ENCODE data around the gene CELF3. TPM values are rescaled to one million over a fixed set of nuclear protein-coding genes. Genes with fewer than 3 reads are reported as not detected.
A peak's percentile ranks its signal among the peaks of the same experiment; 100 is the strongest.

The CELF3 gene
- total RNA-seq, 1 donor from 2014 or later, result 22.0 TPM

DNA sequence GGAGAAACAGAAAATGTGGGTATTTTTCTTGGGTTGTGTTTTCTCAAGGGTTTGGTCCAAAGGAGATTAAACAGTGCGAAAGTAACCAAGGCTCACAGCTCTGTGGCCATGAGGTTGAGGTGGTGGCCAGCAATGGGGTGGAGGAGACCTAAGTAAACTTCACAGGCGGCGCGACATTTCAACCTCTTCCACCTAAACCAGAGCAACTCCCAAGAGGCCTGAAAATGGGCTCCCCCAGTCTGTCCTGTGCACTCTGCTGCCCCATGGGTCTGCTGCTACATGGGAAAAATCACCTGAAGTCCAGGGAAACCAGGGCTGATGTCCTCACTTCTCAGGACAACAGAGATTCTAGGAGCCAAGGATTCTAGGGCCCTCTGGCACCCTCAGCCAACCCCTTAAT is 12.4 kb downstream of the CELF3 start:
- TF ChIP-seq, protein P1, sequence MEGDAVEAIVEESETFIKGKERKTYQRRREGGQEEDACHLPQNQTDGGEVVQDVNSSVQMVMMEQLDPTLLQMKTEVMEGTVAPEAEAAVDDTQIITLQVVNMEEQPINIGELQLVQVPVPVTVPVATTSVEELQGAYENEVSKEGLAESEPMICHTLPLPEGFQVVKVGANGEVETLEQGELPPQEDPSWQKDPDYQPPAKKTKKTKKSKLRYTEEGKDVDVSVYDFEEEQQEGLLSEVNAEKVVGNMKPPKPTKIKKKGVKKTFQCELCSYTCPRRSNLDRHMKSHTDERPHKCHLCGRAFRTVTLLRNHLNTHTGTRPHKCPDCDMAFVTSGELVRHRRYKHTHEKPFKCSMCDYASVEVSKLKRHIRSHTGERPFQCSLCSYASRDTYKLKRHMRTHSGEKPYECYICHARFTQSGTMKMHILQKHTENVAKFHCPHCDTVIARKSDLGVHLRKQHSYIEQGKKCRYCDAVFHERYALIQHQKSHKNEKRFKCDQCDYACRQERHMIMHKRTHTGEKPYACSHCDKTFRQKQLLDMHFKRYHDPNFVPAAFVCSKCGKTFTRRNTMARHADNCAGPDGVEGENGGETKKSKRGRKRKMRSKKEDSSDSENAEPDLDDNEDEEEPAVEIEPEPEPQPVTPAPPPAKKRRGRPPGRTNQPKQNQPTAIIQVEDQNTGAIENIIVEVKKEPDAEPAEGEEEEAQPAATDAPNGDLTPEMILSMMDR (conservative IDR thresholded peaks at IDR 0.05), result no peak
- DNase-seq (ENCODE audit: low read depth, low spot score), result no peak
- Mint-ChIP-seq H3K9me3 (no peaks in the 10 kb centered on the region), H3K4me1 (peaks cover 18% of the 10 kb centered on the region), H3K27me3 (ENCODE audit: low read depth) (no peaks in the 10 kb centered on the region), H3K27ac (ENCODE audit: unreplicated experiment) (no peak overlapping the region), H3K4me3 (no peak overlapping the region), H3K36me3 (ENCODE audit: low read depth) (peaks cover 7% of the 10 kb centered on the region)

DNA sequence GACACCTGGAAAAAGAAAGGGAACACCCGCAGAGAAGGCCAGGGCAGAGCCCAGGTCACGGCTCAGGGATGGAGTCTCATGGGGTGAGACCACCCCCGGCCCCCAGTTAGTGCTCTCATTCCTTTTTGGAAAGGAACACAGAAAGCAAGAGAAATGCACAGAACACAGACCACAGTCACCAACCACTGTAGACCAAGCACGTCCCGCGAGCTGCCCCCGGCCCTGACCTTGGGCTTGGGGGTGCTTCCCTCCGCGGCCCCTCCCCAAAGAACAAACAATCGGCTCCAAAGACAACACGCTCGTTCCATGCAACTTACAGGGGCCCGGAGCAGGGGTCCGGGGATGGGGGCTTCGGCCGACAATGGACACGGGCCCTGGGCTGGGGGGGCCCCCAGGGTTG is 12.8 kb downstream of the CELF3 start:
- no peaks in the 10 kb centered on the region for H3K27me3 Mint-ChIP-seq (ENCODE audit: low read depth)
- H3K9me3 Mint-ChIP-seq, result no peaks in the 10 kb centered on the region
- H3K4me1 Mint-ChIP-seq, result peaks cover 17% of the 10 kb centered on the region
- no peak overlapping the region for H3K4me3 Mint-ChIP-seq
- TF ChIP-seq, protein P1 (conservative IDR thresholded peaks at IDR 0.05), result no peak
- DNase-seq (ENCODE audit: low read depth, low spot score), result no peak
- H3K27ac Mint-ChIP-seq (ENCODE audit: unreplicated experiment), result peak overlapping the region; percentile 71
- peaks cover 7% of the 10 kb centered on the region for H3K36me3 Mint-ChIP-seq (ENCODE audit: low read depth)

DNA sequence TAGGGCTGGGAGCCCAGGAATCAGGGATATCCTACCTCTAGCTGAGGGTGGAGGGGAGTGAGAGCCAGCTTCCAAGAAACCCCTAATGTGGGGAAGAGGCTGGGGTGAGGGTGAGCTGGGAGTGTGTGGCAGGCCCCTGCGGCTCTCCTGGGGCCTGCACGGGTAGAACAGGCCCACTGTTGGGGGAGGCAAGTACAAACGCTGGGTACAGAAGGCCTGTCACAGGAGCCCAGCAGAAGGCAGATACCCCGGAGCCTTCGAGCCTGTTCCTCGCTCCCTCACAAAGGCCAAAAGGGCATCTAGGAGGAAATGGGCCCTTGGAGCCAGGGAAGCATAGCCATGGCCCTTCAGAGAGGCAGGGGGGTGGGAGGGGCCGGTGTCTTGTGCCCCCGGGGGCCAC is 13.7 kb downstream of the CELF3 start:
- no peaks in the 10 kb centered on the region for H3K27me3 Mint-ChIP-seq (ENCODE audit: low read depth)
- no peaks in the 10 kb centered on the region for H3K9me3 Mint-ChIP-seq
- H3K36me3 Mint-ChIP-seq (ENCODE audit: low read depth), result peaks cover 7% of the 10 kb centered on the region
- TF ChIP-seq, protein P1 (conservative IDR thresholded peaks at IDR 0.05), result no peak
- H3K27ac Mint-ChIP-seq (ENCODE audit: unreplicated experiment), result no peak overlapping the region
- H3K4me1 Mint-ChIP-seq, result peaks cover 17% of the 10 kb centered on the region
- H3K4me3 Mint-ChIP-seq, result no peak overlapping the region
- no peak for DNase-seq (ENCODE audit: low read depth, low spot score)

DNA sequence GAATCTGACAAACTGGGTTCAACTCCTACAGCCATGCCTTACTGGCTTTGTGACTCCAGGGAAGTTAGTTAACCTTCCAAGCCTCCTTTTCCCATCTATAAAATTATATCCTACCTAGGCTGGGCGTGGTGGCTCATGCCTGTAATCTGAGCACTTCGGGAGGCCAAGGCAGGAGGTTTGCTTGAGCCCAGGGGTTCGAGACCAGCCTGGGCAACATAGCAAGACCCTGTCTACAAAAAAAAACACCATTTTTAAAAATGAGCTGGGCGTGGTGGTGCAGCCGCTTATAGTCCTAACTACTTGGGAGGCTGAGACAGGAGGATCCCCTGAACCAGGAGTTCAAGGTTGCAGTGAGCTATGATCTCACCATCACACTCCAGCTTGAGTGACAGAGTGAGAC is 15.1 kb downstream of the CELF3 start:
- Mint-ChIP-seq H3K27me3 (ENCODE audit: low read depth) (no peaks in the 10 kb centered on the region), H3K4me1 (peaks cover 17% of the 10 kb centered on the region), H3K4me3 (no peak overlapping the region), H3K36me3 (ENCODE audit: low read depth) (peaks cover 7% of the 10 kb centered on the region), H3K9me3 (no peaks in the 10 kb centered on the region), H3K27ac (ENCODE audit: unreplicated experiment) (no peak overlapping the region)
- no peak for DNase-seq (ENCODE audit: low read depth, low spot score)
- TF ChIP-seq, protein P1 (conservative IDR thresholded peaks at IDR 0.05), result no peak

DNA sequence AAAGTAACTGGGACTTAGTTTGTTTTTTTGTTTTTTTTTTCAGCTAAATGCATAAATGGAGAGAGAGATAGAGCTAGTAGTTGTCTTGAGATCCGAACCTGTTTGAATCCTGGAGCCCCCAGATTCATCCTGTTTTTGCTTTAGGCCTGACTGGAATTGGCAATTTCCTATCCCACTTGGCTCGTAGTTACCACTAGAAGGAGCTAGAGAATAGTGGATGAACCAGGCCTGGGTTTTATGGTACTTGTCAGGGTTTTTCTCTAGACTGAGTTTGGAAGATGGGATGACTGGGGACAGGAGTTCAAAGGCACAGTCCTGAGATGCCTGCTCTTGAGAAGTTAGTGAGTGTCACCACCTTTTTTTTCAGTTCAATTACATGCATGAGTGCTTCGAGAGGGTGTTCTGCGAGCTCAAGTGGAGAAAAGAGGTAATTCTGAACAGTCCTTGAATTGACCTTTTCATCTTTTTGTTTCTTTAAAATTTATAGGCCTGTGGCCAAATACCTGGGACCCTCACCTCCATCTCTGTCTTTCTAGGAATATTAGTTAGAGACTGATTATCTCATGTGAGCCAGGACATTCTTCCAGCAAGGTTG is 23.4 kb downstream of the CELF3 start:
- Mint-ChIP-seq H3K9me3 (no peaks in the 10 kb centered on the region), H3K27me3 (ENCODE audit: low read depth) (no peaks in the 10 kb centered on the region), H3K27ac (ENCODE audit: unreplicated experiment) (no peak overlapping the region), H3K4me1 (no peaks in the 10 kb centered on the region), H3K36me3 (ENCODE audit: low read depth) (peaks cover 5% of the 10 kb centered on the region), H3K4me3 (no peak overlapping the region)
- TF ChIP-seq, protein P1 (conservative IDR thresholded peaks at IDR 0.05), result peak; percentile 71
- DNase-seq (ENCODE audit: low read depth, low spot score), result no peak

Data from neural crest cell (in vitro differentiated cells).